Germinal center (tissue), 1 donor: ENCODE results near the gene BANP.
"Not testable (repeated sequence)": the region's sequence is repeated elsewhere in the genome, so short reads cannot be mapped to it uniquely, and the experiment has no call there.

Source experiments
- DNase-seq: peaks from one replicate; pipeline ENCODE4 v3.0.0; 2012; ENCODE audit warnings: mixed read lengths, low spot score

The BANP gene, protein sequence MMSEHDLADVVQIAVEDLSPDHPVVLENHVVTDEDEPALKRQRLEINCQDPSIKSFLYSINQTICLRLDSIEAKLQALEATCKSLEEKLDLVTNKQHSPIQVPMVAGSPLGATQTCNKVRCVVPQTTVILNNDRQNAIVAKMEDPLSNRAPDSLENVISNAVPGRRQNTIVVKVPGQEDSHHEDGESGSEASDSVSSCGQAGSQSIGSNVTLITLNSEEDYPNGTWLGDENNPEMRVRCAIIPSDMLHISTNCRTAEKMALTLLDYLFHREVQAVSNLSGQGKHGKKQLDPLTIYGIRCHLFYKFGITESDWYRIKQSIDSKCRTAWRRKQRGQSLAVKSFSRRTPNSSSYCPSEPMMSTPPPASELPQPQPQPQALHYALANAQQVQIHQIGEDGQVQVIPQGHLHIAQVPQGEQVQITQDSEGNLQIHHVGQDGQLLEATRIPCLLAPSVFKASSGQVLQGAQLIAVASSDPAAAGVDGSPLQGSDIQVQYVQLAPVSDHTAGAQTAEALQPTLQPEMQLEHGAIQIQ

DNA sequence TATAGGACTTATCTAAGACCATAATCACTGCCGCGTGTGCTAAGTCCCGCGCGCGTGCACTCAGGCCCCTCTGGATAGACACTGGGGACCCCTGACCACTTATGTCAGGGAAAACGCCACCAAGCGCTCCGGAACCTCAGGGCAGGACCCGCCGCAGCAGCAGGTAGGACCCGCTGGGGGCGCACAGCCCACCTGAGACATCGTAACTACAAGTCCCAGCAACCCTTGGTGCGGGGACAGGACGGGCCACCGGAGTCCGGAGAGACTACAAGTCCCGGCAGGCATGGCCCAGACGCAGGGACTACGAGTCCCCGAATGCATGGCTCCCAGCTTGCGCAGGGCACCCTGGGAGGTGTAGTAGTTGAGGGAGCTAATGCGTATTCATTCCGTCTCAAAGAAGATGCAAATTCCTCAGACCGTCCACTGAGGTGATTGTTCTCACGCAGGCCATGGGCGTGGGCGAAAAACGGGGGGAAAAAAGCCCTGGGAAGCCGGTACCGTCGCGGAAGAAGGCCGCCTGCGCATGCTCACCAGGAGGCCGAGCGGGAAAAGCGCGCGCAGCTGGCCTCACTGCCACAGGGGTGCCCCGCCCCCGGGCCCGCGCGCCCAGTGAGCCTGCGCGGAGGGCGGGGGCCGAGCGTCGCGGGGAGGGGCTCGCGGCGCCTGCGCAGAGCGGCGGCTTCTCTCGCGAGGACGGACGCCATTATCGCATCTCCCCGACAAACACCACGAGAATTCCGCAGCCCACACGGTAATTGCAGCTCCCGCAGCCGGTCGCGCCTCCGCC, at the start of gene BANP:
BANP (plus strand) TSS at position 670 of the 787 bp plus-strand sequence. CDS start 23,682 bp downstream, outside the sequence.
- peak; percentile 99 for DNase-seq

- not testable (repeated sequence) for DNase-seq
Observed at GRCh38 chr16:87904963-87905362, 46.3 kb upstream of the BANP start.

- DNase-seq, result not testable (repeated sequence)
Observed at GRCh38 chr16:87905521-87905920, 45.7 kb upstream of the BANP start.

- not testable (repeated sequence) for DNase-seq
Observed at GRCh38 chr16:87908101-87908500, 43.1 kb upstream of the BANP start.

DNA sequence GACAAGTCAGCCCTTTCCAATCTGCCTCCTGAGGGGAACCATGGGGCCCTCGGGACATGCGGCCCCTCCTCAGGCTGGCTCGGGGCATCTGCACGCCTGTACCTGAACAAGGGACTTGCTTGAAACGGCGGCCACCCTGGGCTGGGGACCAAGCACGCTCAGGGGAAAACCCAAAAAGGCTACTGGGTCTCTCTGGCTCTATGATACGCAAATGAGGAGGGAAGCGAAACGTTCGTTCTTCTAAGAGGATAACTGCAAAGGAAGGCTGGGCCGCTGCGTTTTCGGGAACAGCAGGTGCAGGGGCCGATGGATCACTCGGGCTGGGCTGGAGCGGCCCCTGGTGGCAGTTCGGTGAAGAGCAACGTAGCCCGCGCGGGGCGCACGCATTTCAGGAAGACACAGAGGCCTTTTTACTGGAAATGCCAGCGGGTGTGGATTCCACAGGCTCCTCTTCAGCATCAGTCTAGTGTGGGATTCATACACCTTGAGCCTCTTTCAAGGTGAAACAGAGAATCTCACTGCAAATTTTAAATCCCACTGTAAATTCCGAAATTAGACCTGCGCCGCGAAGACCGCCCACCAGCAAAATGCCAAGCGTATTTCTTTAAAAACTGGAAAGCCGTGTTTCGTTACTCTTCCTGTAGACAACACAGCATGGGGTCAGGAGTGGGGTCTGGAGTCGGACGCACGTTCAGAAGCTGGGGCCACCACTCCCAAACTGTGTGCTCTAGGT, 41.9 kb upstream of the BANP start:
- DNase-seq, result peak; percentile 78

- DNase-seq, result not testable (repeated sequence)
Observed at GRCh38 chr16:87911106-87911763, 40.0 kb upstream of the BANP start.

GRCh38 chr16:87912691-87913090, 38.5 kb upstream of the BANP start:
- DNase-seq, result not testable (repeated sequence)

DNA sequence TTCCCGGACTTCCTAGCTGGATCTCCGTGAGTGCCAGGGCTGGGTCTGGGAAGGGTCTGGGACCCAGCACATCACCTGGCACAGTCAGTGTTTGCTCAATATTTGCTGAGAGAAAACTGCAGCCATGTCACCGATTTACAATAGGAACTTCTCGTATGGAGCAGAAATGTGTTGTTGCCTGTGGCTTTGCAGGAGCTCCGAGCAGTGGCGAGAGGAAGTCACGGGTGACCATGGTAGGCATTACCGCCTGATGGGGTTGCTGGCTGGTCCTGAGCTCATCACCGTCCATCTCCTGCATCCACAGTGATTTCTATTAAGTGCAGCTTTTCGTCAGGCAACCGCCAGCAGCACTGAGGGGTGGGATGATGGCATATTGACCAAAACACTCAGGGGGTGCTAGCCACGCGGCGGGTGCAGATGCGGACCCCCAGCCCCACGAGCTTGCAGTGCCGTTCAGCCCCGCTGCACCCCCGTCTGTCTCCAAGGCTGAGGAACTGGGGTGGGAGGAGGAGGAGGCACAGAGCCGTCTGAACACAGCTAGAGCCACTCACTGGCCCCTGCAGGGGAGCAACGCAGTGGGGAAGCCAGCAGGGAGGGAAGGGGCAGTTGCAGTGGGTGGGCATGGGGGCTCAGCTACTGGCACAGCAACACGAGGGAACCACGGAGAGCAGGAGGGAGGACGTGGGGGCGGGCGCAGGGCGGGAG, 37.1 kb upstream of the BANP start:
- not testable (repeated sequence) for DNase-seq

- no peak for DNase-seq
Observed at GRCh38 chr16:87914812-87915211, 36.4 kb upstream of the BANP start.

DNA sequence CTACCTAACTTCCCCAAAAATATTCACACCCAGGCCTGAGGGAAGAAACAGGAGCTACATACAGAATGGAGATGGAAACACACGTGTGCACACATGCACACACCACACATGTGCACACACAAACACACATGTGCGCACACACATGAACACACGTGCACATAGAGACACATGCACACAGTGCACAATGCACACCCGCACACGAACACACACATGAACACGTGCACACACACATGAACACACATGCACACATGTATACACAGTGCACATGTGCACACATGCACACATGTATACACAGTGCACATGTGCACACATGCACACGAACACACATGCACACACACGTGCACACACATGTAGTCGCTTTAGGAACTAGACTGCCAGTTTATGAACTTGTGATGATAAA, 33.7 kb upstream of the BANP start:
- no peak for DNase-seq

DNA sequence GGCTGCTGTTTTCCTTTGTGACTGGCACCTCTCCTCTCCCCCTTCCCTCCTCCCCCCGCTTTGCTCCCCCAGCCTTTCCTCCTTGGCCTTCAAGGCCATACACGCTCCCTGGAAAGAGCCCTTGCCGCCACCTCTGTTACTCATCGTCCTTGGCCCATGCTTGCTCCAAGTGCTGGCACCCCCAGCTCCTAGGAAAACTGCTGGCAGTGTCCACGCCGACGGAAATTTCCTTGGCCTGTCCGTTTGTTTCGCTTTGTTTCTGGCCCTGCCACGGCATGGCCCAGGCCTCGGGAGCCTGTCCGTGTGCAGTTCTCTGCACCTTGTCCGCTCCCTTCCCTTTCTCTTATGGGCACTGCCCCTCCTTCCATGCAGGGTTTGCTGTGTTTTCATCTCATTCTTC, 32.9 kb upstream of the BANP start:
- no peak for DNase-seq

- DNase-seq, result no peak
Observed at GRCh38 chr16:87918866-87919680, 32.2 kb upstream of the BANP start.

DNA sequence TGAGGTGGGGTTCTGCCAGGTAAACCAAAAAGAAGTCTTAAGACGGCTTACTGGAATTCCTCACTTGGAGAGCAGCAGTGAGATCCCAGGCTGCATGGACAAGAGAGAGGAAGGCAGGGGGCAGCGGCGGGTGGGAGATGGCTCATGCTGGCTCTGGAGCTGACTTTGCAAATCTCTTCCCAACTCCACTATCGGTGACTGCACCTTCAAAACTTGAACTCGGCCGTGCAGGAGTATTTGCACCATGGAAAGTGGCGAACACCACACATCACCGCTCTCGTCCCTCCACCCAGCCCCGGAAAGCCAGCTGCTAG, 31.6 kb upstream of the BANP start:
- DNase-seq, result no peak

GRCh38 chr16:87921236-87921773, 29.9 kb upstream of the BANP start:
- DNase-seq, result no peak

GRCh38 chr16:87922250-87922871, 28.9 kb upstream of the BANP start:
- DNase-seq, result no peak

GRCh38 chr16:87924041-87924810, 27.0 kb upstream of the BANP start:
- peak; percentile 70 for DNase-seq

- DNase-seq, result no peak
Observed at GRCh38 chr16:87924811-87925670, 26.2 kb upstream of the BANP start.
